ENCODE data around the gene CXCL10. TPM values are rescaled to one million over a fixed set of nuclear protein-coding genes. Genes with fewer than 3 reads are reported as not detected.

The CXCL10 gene
- total and polyA plus RNA-seq, 10 of the 15 experiments (the other 5 are each of a cell fraction or from before 2014, with no cell fraction given): 0.46 to 19.5 (median 2.6) TPM

- intact Hi-C loops (cut with micrococcal nuclease; ENCODE audit: unreplicated experiment): no loop called here
- no peak for DNase-seq (ENCODE audit: low read depth, low spot score)
- ATAC-seq: no peak
- Histone ChIP-seq H4K20me1 (ENCODE audit: control insufficient read depth, insufficient read depth) (no peaks in the 10 kb centered on the region), H3K9me3 (replicated peaks; ENCODE audit: control insufficient read depth, insufficient read depth, low read length) (no peaks in the 10 kb centered on the region), H3K27ac (ENCODE audit: control insufficient read depth, insufficient read depth) (no peak overlapping the region), H3K27me3 (replicated peaks in 1 of 2; ENCODE audit: control insufficient read depth in 2 of 2, insufficient read depth in 2 of 2, low read length in 1 of 2) (no peaks in the 10 kb centered on the region; a peak in 2 of 4 replicates), H3K4me3 (no peak overlapping the region), H3K9ac (ENCODE audit: control insufficient read depth, insufficient read depth, low read length) (no peak overlapping the region), H3K4me1 (ENCODE audit: control insufficient read depth, insufficient read depth, low read length) (peaks cover 11% of the 10 kb centered on the region; the same call in 1 of the 2 replicates), H2AFZ (ENCODE audit: control insufficient read depth, low read depth, low read length) (no peak overlapping the region), H3K36me3 (ENCODE audit: control insufficient read depth in 2 of 2, insufficient read depth in 2 of 2, low read length in 1 of 2) (no peaks in the 10 kb centered on the region), H3K79me2 (ENCODE audit: control insufficient read depth, insufficient read depth, low read length) (no peaks in the 10 kb centered on the region), H3K4me2 (ENCODE audit: control insufficient read depth, insufficient read depth) (0 out of 2 replicates have a peak overlapping the region, but pooled peaks have one; percentile 4)
- WGBS (ENCODE audit: insufficient coverage, insufficient replicate concordance, low lambda C conversion rate, missing lambda C conversion rate): 52% methylated on average over 1 of the region's 1 CpG
- TF ChIP-seq NBN (IDR thresholded peaks at IDR 0.05): no peak
- no peak for TF ChIP-seq TBL1XR1 (IDR thresholded peaks at IDR 0.05; ENCODE audit: low read depth, low read length)
- no peak for TF ChIP-seq MTA2 (IDR thresholded peaks at IDR 0.05; ENCODE audit: low read depth)
- TF ChIP-seq NR2F1 (conservative IDR thresholded peaks at IDR 0.05): no peak
- no peak for TF ChIP-seq ESRRA (IDR thresholded peaks at IDR 0.05; ENCODE audit: low read length)
- no peak for TF ChIP-seq BMI1 (IDR thresholded peaks at IDR 0.05; ENCODE audit: borderline replicate concordance)
- no peak for TF ChIP-seq NKRF (conservative IDR thresholded peaks at IDR 0.05)
- no peak for TF ChIP-seq SP1 (IDR thresholded peaks at IDR 0.05; ENCODE audit: low read depth, low read length)
- TF ChIP-seq SREBF2 (IDR thresholded peaks at IDR 0.05; ENCODE audit: low read length): no peak
- TF ChIP-seq ZNF274 (IDR thresholded peaks at IDR 0.05; ENCODE audit: insufficient read depth, insufficient read length): no peak
- no peak for TF ChIP-seq E4F1 (IDR thresholded peaks at IDR 0.05; ENCODE audit: borderline replicate concordance, partially characterized antibody)
- no peak for TF ChIP-seq POLR2AphosphoS5 (IDR thresholded peaks at IDR 0.05; ENCODE audit: low read length)
- TF ChIP-seq RCOR1 (conservative IDR thresholded peaks at IDR 0.05; ENCODE audit: low read depth, low read length): no peak
- no peak for TF ChIP-seq EGR1 (IDR thresholded peaks at IDR 0.05; ENCODE audit: borderline replicate concordance in 1 of 2, low read depth in 2 of 2, low read length in 2 of 2)
- no peak for TF ChIP-seq SMAD1 (IDR thresholded peaks at IDR 0.05; ENCODE audit: low read depth, partially characterized antibody)
- TF ChIP-seq PAX8 (IDR thresholded peaks at IDR 0.05): no peak
- TF ChIP-seq ZBED1 (IDR thresholded peaks at IDR 0.05; ENCODE audit: borderline replicate concordance): no peak
- no peak for TF ChIP-seq SIN3A (IDR thresholded peaks at IDR 0.05; ENCODE audit: low read depth, low read length)
- TF ChIP-seq NR2C1 (IDR thresholded peaks at IDR 0.05): no peak
- TF ChIP-seq WRNIP1 (IDR thresholded peaks at IDR 0.05; ENCODE audit: borderline replicate concordance, low read depth, low read length): no peak
- no TSS peak for BruUV-seq (replicated peaks)
- POLR2A ChIA-PET: interaction anchor here (0.8 to 0.9 kb wide), 2 partner anchors 7 to 86 kb away, joined by 4 to 5 read pairs; partner anchors contain the start of gene NUP54
- in situ Hi-C loops (cut with MboI): no loop called here
- no peak for FAIRE-seq
- RAD21 ChIA-PET (ENCODE audit: unreplicated experiment): interaction anchor here (0.7 to 2.7 kb wide), 6 partner anchors 8 to 147 kb away, joined by 3 to 27 read pairs (median 6); partner anchors contain the start of gene SDAD1
- SMC1A ChIA-PET (ENCODE audit: uncharacterized antibody, unreplicated experiment): interaction anchor here (1.0 to 8.0 kb wide), 11 partner anchors 8 to 153 kb away, joined by 3 to 95 read pairs (median 4); partner anchors contain the start of gene SDAD1
- CTCF ChIA-PET: interaction anchor here (0.9 to 5.4 kb wide), 10 partner anchors 8 to 119 kb away, joined by 3 to 95 read pairs (median 6); partner anchors contain the start of gene SDAD1
Measured at GRCh38 chr4:76061421-76061820, 38.1 kb upstream of the CXCL10 start.

Measured in GM12878 (cell line).